ENCODE measurements around the gene PPFIBP1.

GRCh38 chr12:27711317-27711682 lies 187.3 kb downstream of the PPFIBP1 start:
- no peak for TF ChIP-seq CTCF (IDR thresholded peaks at IDR 0.05)
- TF ChIP-seq POLR2A (IDR thresholded peaks at IDR 0.05): no peak

All from suprapubic skin (tissue), 3 donors.